Epithelial cell of proximal tubule (primary cell): Measurements from ENCODE around the gene GOLT1A. TPM values are rescaled to one million over a fixed set of nuclear protein-coding genes. Genes with fewer than 3 reads are reported as not detected.

Experiments used
- DNase-seq: peaks from one replicate; pipeline ENCODE4 v3.0.0-alpha.2; 2011; ENCODE audit warnings: low read depth
- H3K4me3 ChIP-seq: 2 replicates; pipeline ENCODE4 v1.5.1; 2011; ENCODE audit warnings: low read depth, mild to moderate bottlenecking, low read length
- CTCF ChIP-seq: conservative IDR thresholded peaks from 2 replicates; pipeline ENCODE4 v1.5.1; 2012; ENCODE audit warnings: low read depth, mild to moderate bottlenecking, low read length
- total RNA-seq: library from RNA; depleted of rRNA; stranded (reverse); fragments of >200 nt; gene quantifications from 2 replicates; pipeline ENCODE4 v1.2.3, GENCODE V29; 2015

GOLT1A gene
- total RNA-seq, 1 donor from 2014 or later = 1.7 TPM

DNA sequence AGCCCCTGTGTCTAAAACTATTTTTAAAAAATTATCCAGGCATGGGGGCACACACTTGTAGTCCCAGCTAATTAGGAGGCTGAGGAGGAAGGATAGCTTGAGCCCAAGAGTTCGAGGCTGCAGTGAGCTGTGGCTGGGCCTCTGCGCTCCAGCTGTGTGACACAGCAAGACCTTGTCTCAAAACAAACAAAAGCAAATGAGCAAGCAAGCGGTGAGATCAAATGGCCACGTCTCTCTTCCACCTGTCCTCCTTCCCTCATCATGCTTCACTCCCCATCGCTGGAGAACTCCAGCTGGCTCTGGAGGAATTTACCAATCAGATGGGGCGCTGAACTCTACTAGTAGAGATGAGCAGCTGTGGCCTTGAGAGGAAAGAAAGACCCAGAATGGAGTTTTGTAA lies 33.7 kb downstream of the GOLT1A start:
- TF ChIP-seq CTCF = no peak
- DNase-seq = no peak
- no peak overlapping the region for H3K4me3 ChIP-seq

GRCh38 chr1:204178487-204179281 lies 35.1 kb downstream of the GOLT1A start:
- H3K4me3 ChIP-seq = no peak overlapping the region
- DNase-seq = no peak
- no peak for TF ChIP-seq CTCF

GRCh38 chr1:204177133-204177532 lies 36.7 kb downstream of the GOLT1A start:
- H3K4me3 ChIP-seq = no peak overlapping the region
- no peak for DNase-seq
- no peak for TF ChIP-seq CTCF

DNA sequence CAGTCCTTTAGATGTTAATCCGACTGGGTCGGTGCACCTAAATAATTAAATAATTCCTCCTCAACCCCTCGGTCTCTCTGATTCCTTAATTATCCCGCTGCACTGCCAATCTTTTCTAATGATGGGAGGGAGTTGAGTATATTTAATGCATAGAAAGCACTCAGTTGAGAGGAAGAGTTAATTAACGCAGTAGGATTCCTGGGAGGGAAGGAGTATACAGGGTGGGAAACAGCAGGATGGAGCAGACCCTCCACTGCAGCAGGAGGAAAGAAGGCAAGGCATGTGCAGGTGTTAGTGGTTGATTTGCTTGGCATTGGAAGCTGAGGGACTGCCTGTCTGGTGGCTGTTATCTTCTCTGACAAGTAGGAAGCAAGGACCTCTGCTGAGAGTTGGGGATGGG lies 37.7 kb downstream of the GOLT1A start:
- DNase-seq = no peak
- H3K4me3 ChIP-seq = no peak overlapping the region
- no peak for TF ChIP-seq CTCF

DNA sequence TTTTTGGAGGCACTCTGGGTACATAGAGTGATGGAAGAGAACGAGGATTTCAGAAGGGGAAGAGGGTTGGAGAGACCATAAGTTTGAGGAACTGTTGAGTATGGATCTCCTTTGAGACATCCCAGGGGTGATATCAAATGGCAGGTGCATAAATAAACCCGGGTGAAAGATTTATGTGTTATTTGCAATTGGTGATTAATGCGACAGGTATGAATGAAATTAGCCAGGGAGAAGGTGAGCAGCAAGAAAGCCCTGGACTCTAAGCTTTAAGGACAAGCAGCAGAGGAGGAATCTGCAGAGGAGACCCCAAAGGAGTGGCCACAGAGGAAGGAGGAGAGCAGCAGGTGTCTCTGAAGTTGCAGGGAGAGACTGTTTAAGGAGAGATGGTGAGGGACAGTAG lies 38.8 kb downstream of the GOLT1A start:
- TF ChIP-seq CTCF = no peak
- no peak for DNase-seq
- H3K4me3 ChIP-seq = no peak overlapping the region

GRCh38 chr1:204172404-204173029 lies 41.3 kb downstream of the GOLT1A start:
- TF ChIP-seq CTCF = no peak
- DNase-seq = no peak
- no peak overlapping the region for H3K4me3 ChIP-seq
